ENCODE data around the gene CDH8.

DNA sequence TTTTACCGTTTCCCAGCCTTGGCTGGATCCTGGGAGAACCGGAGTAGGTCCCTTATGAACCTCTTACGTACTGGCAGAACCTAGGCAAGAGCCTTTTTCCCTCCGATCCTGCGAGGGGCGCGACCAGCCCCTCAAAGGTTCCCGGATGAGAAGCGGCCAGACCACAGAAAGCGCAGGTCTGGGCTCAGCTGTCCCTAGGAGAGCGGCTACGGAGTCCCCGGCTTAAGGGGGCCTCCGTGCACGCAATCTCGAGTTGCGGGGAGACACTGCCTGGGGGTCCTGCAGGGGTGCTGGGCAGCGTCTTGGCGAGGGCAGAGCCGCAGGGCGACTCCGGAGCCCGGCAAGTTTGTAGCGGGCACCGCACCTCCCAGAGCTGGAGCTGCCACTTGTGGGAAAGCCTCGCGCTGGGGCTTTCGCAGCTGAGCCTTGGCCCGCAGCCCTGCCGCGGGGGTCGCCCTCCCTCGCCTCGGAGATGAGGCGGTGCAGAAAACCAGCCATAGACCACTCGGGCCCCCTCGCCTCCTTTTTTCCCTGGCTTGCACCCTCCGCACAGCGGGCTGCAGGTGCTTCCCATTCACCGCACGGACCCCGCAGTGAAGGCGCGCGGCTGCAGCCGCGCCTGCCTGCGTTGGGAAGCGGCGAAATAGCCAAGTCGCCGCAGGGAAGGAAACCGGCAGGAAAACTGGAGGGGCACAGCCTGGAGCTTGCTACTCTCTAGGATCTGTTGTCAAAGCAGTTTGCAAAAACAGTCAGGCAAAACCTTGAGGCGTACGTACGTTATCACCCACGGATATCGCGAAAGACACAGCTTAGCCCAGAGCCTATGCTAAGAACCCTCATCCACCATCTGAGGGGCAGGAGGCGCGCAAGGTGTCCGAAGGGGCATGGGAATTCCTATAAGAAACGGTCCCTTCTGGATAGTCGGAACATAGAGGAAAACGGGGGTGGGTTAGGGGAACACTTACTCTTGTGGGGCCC, 834 bp downstream of the CDH8 start:
- TF ChIP-seq, protein P1, sequence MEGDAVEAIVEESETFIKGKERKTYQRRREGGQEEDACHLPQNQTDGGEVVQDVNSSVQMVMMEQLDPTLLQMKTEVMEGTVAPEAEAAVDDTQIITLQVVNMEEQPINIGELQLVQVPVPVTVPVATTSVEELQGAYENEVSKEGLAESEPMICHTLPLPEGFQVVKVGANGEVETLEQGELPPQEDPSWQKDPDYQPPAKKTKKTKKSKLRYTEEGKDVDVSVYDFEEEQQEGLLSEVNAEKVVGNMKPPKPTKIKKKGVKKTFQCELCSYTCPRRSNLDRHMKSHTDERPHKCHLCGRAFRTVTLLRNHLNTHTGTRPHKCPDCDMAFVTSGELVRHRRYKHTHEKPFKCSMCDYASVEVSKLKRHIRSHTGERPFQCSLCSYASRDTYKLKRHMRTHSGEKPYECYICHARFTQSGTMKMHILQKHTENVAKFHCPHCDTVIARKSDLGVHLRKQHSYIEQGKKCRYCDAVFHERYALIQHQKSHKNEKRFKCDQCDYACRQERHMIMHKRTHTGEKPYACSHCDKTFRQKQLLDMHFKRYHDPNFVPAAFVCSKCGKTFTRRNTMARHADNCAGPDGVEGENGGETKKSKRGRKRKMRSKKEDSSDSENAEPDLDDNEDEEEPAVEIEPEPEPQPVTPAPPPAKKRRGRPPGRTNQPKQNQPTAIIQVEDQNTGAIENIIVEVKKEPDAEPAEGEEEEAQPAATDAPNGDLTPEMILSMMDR (IDR thresholded peaks at IDR 0.05; ENCODE audit: insufficient read depth, low read length) = no peak
- no peak for TF ChIP-seq POLR2AphosphoS5 (IDR thresholded peaks at IDR 0.05; ENCODE audit: low read depth)

All from HL-60 (cell line).